CD14-positive monocyte (primary cell): ENCODE results near the gene CHD3. TPM values are rescaled to one million over a fixed set of nuclear protein-coding genes. Genes with fewer than 3 reads are reported as not detected.

Experiments used
- DNase-seq, 3 donors: peaks; one replicate each; pipeline ENCODE4 v3.0.0-alpha.2; 2011 to 2022
- H2AFZ ChIP-seq: 2 replicates; pipeline ENCODE4 v1.6.0; 2012; ENCODE audit warnings: mild to moderate bottlenecking, low read depth, low read length, inconsistent platforms; ENCODE audit not compliant: insufficient read depth, poor library complexity, severe bottlenecking
- H3K27ac ChIP-seq, 2 donors: 1 replicate in 1 of 2; 2 replicates in 1 of 2; pipeline ENCODE4 v1.5.1; 2012 to 2013; ENCODE audit warnings: low read length in 2 of 2, control low read depth in 1 of 2, inconsistent platforms in 1 of 2, low read depth in 1 of 2, mild to moderate bottlenecking in 1 of 2
- H3K27me3 ChIP-seq, 2 donors: one replicate each; pipeline versions ENCODE4 v1.6.0 to v1.6.1; 2011 to 2013; ENCODE audit warnings: low read length in 2 of 2; ENCODE audit not compliant: control insufficient read depth in 2 of 2, insufficient read depth in 2 of 2
- H3K36me3 ChIP-seq, 2 donors: replicated peaks in 1 of 2; 1 replicate in 1 of 2; 2 replicates in 1 of 2; pipeline versions ENCODE4 v1.5.1 to v1.6.1; 2012 to 2013; ENCODE audit warnings: low read length in 2 of 2, control low read depth in 1 of 2, inconsistent platforms in 1 of 2, mild to moderate bottlenecking in 1 of 2; ENCODE audit not compliant: insufficient read depth in 2 of 2, control insufficient read depth in 1 of 2
- H3K4me1 ChIP-seq, 2 donors: 1 replicate in 1 of 2; 2 replicates in 1 of 2; pipeline versions ENCODE4 v1.5.1 to v1.6.1; 2012 to 2013; ENCODE audit warnings: low read length in 2 of 2, control low read depth in 1 of 2, inconsistent platforms in 1 of 2, mild to moderate bottlenecking in 1 of 2, moderate library complexity in 1 of 2; ENCODE audit not compliant: insufficient read depth in 2 of 2, control insufficient read depth in 1 of 2
- H3K4me2 ChIP-seq: replicated peaks from 2 replicates; pipeline ENCODE3; 2012; ENCODE audit warnings: low read length, moderate library complexity, mild to moderate bottlenecking; ENCODE audit not compliant: poor library complexity, severe bottlenecking; ENCODE audit errors: extremely low read depth
- H3K4me3 ChIP-seq, 3 experiments: fragments of 200-600 bp in 1 of 3; sonication (generic) in 1 of 3; replicated peaks in 1 of 3; 1 replicate in 2 of 3; 2 replicates in 1 of 3; pipeline ENCODE4 v1.5.1; 2011 to 2013; ENCODE audit warnings: low read length in 3 of 3, mild to moderate bottlenecking in 3 of 3, control low read depth in 2 of 3, low read depth in 2 of 3, inconsistent platforms in 1 of 3, moderate library complexity in 1 of 3
- H3K79me2 ChIP-seq: 2 replicates; pipeline ENCODE4 v1.6.0; 2012; ENCODE audit warnings: mild to moderate bottlenecking, control low read depth, inconsistent platforms, low read length, moderate library complexity; ENCODE audit not compliant: insufficient read depth
- H3K9ac ChIP-seq: 2 replicates; pipeline ENCODE4 v1.6.0; 2017; ENCODE audit warnings: low read length, mild to moderate bottlenecking; ENCODE audit not compliant: insufficient read depth, poor library complexity, severe bottlenecking
- H3K9me3 ChIP-seq, 2 donors: replicated peaks in 1 of 2; 1 replicate in 1 of 2; 2 replicates in 1 of 2; pipeline versions ENCODE4 v1.5.1 to v1.6.1; 2012 to 2013; ENCODE audit warnings: low read length in 2 of 2, control low read depth in 1 of 2; ENCODE audit not compliant: control insufficient read depth in 1 of 2, insufficient read depth in 1 of 2
- H4K20me1 ChIP-seq: 2 replicates; pipeline ENCODE4 v1.6.0; 2012; ENCODE audit warnings: mild to moderate bottlenecking, low read length, control low read depth, moderate library complexity; ENCODE audit not compliant: insufficient read depth
- H3K27ac Mint-ChIP-seq, 7 donors: one replicate each; pipeline ENCODE4 v1.8.0; 2020; ENCODE audit warnings: mild to moderate bottlenecking in 7 of 7, mixed read lengths in 7 of 7, moderate library complexity in 6 of 7, inconsistent platforms in 2 of 7
- H3K27me3 Mint-ChIP-seq, 3 donors: one replicate each; pipeline ENCODE4 v1.8.0; 2021 to 2022; ENCODE audit warnings: low read depth in 3 of 3, mild to moderate bottlenecking in 3 of 3, mixed read lengths in 3 of 3, moderate library complexity in 3 of 3, inconsistent platforms in 1 of 3
- H3K36me3 Mint-ChIP-seq, 2 donors: one replicate each; pipeline ENCODE4 v1.8.0; 2020; ENCODE audit warnings: mixed read lengths in 2 of 2, inconsistent platforms in 1 of 2, mild to moderate bottlenecking in 1 of 2
- H3K4me1 Mint-ChIP-seq: one replicate; pipeline ENCODE4 v1.8.0; 2020; ENCODE audit warnings: mild to moderate bottlenecking, mixed read lengths
- H3K4me3 Mint-ChIP-seq, 2 donors: one replicate each; pipeline ENCODE4 v1.8.0; 2020; ENCODE audit warnings: mild to moderate bottlenecking in 2 of 2, mixed read lengths in 2 of 2, moderate library complexity in 1 of 2
- H3K9me3 Mint-ChIP-seq, 7 donors: one replicate each; pipeline ENCODE4 v1.8.0; 2020 to 2022; ENCODE audit warnings: mixed read lengths in 7 of 7, mild to moderate bottlenecking in 6 of 7, moderate library complexity in 6 of 7, inconsistent platforms in 2 of 7
- CTCF ChIP-seq: fragments of 200-600 bp; IDR thresholded peaks from one replicate; pipeline ENCODE4 v1.8.0; 2022; ENCODE audit warnings: antibody characterized with exemption, mild to moderate bottlenecking
- WGBS: methylation state at CpG from one replicate; pipeline ENCODE4 v1.1.5; 2013; ENCODE audit warnings: missing lambda C conversion rate; ENCODE audit not compliant: insufficient coverage; 5-methylcytosine and 5-hydroxymethylcytosine counted together
- intact Hi-C, 2 donors: fragments of 100-400 bp; cut with micrococcal nuclease; formaldehyde crosslinking; loops; one replicate each; pipeline versions ENCODE4 v1.15.0 to v1.15.1; 2023
- polyA plus RNA-seq, 3 donors: library from polyadenylated mRNA; depleted of rRNA in 1 of 3; unstranded in 2 of 3; stranded (reverse) in 1 of 3; fragments of 300-500 nt in 2 of 3; fragments of >200 nt in 1 of 3; fragmentation: Illumina TruSeq in 2 of 3; gene quantifications; 1 replicate in 2 of 3; 2 replicates in 1 of 3; pipeline ENCODE4 v1.2.3, GENCODE V29; 2012 to 2021

CHD3 gene
- polyA plus RNA-seq, 3 donors, result 0.55 to 67.9 (median 0.91) TPM

GRCh38 chr17:7855660-7856010 is 33.0 kb upstream of the CHD3 start:
- Histone ChIP-seq H3K27ac (peak overlapping the region; percentile 94 to 95), H4K20me1 (peaks cover 60% of the 10 kb centered on the region), H3K27me3 (no peaks in the 10 kb centered on the region), H3K36me3 (peaks cover 36 to 55% of the 10 kb centered on the region in 2 donors), H2AFZ (no peak overlapping the region), H3K4me1 (peaks cover 45 to 62% of the 10 kb centered on the region in 2 donors), H3K9ac (no peak overlapping the region), H3K79me2 (peaks cover 47% of the 10 kb centered on the region), H3K9me3 (no peaks in the 10 kb centered on the region), H3K4me3 (peak overlapping the region in 1 of 3 experiments; percentile 95), H3K4me2 (peak overlapping the region; percentile 98)
- Mint-ChIP-seq H3K27ac (no peak overlapping the region), H3K4me3 (no peak overlapping the region), H3K36me3 (peaks cover 37 to 60% of the 10 kb centered on the region in 2 donors), H3K9me3 (no peaks in the 10 kb centered on the region), H3K4me1 (peaks cover 13% of the 10 kb centered on the region), H3K27me3 (peaks cover 0 to 4% (median 2%) of the 10 kb centered on the region in 3 donors)
- TF ChIP-seq CTCF, result no peak
- intact Hi-C loops, result loop anchor here (2.0 kb wide), 3 partner anchors 13 to 33 kb away; partner anchors contain the start of gene KDM6B (in 1 of the 2)
- no peak for DNase-seq
- WGBS, result 32% methylated on average over 10 of the region's 15 CpGs

GRCh38 chr17:7856011-7856810 is 32.4 kb upstream of the CHD3 start:
- Mint-ChIP-seq H3K27me3 (peaks cover 0 to 4% (median 2%) of the 10 kb centered on the region in 3 donors), H3K4me1 (peaks cover 9% of the 10 kb centered on the region), H3K36me3 (peaks cover 36 to 57% of the 10 kb centered on the region in 2 donors), H3K4me3 (no peak overlapping the region), H3K27ac (no peak overlapping the region), H3K9me3 (no peaks in the 10 kb centered on the region)
- Histone ChIP-seq H3K4me2 (peak overlapping the region; percentile 98), H3K9ac (peak overlapping the region; percentile 84), H2AFZ (peak overlapping the region; percentile 85), H3K4me3 (peak overlapping the region; percentile 67 to 95 (median 74)), H3K4me1 (peaks cover 45 to 57% of the 10 kb centered on the region in 2 donors), H3K36me3 (peaks cover 31 to 55% of the 10 kb centered on the region in 2 donors), H3K9me3 (no peaks in the 10 kb centered on the region), H4K20me1 (peaks cover 54% of the 10 kb centered on the region), H3K27ac (peak overlapping the region; percentile 94 to 95), H3K27me3 (no peaks in the 10 kb centered on the region), H3K79me2 (peaks cover 47% of the 10 kb centered on the region)
- intact Hi-C loops, result loop anchor here (2.0 kb wide), 3 partner anchors 13 to 33 kb away; partner anchors contain the start of gene KDM6B (in 1 of the 2)
- no peak for TF ChIP-seq CTCF
- DNase-seq, result peak in 2 of 3 donors; percentile 47 to 52
- 0% methylated on average over 24 of the region's 29 CpGs for WGBS
